OCI-LY1 (cell line): Measurements from ENCODE around the gene MUC12.

Experiments
- H2AFZ ChIP-seq: fragments of 200-600 bp; sonication (generic), shearing (Covaris generic); 2 replicates; pipeline ENCODE4 v1.6.0; 2014; ENCODE audit warnings: antibody characterized with exemption, mild to moderate bottlenecking, low read length
- H3F3A ChIP-seq: fragments of 200-600 bp; sonication (generic), shearing (Covaris generic); 2 replicates; pipeline ENCODE4 v1.6.0; 2014; ENCODE audit warnings: mild to moderate bottlenecking, antibody characterized with exemption, low read length, moderate library complexity; ENCODE audit not compliant: insufficient read depth
- H3K27ac ChIP-seq: fragments of 200-600 bp; sonication (generic); 2 replicates; pipeline ENCODE4 v1.5.1; 2014; ENCODE audit warnings: low read length, mixed run types, mild to moderate bottlenecking, low read depth; ENCODE audit not compliant: poor library complexity, severe bottlenecking
- H3K27me3 ChIP-seq: fragments of 200-600 bp; sonication (generic); 2 replicates; pipeline ENCODE4 v1.6.0; 2014; ENCODE audit warnings: antibody characterized with exemption, mild to moderate bottlenecking, low read length, moderate library complexity; ENCODE audit not compliant: insufficient read depth
- H3K36me3 ChIP-seq: fragments of 200-600 bp; sonication (generic); 2 replicates; pipeline ENCODE4 v1.6.1; 2014; ENCODE audit warnings: mild to moderate bottlenecking, antibody characterized with exemption, low read length, moderate library complexity, mixed read lengths; ENCODE audit not compliant: insufficient read depth
- H3K4me1 ChIP-seq: fragments of 200-600 bp; sonication (generic); 2 replicates; pipeline ENCODE4 v1.5.1; 2014; ENCODE audit warnings: mild to moderate bottlenecking, low read length, moderate library complexity; ENCODE audit not compliant: insufficient read depth, severe bottlenecking
- H3K4me2 ChIP-seq: fragments of 200-600 bp; sonication (generic), shearing (Covaris generic); 2 replicates; pipeline ENCODE4 v1.6.1; 2014; ENCODE audit warnings: low read length
- H3K4me3 ChIP-seq: fragments of 200-600 bp; sonication (generic); 2 replicates; pipeline ENCODE4 v1.5.1; 2014; ENCODE audit warnings: low read length, low read depth, mild to moderate bottlenecking, mixed read lengths; ENCODE audit not compliant: poor library complexity, severe bottlenecking
- H3K79me2 ChIP-seq: fragments of 200-600 bp; shearing (Covaris generic); 2 replicates; pipeline ENCODE4 v1.6.1; 2016; ENCODE audit warnings: mixed run types, low read length, mixed read lengths; ENCODE audit not compliant: insufficient read depth
- H3K9ac ChIP-seq: fragments of 200-600 bp; sonication (generic), shearing (Covaris generic); 2 replicates; pipeline ENCODE4 v1.6.1; 2014; ENCODE audit warnings: mild to moderate bottlenecking, low read length, mixed read lengths
- H3K9me2 ChIP-seq: fragments of 200-600 bp; sonication (generic), shearing (Covaris generic); 2 replicates; pipeline ENCODE4 v1.6.1; 2014; ENCODE audit warnings: low read depth, mild to moderate bottlenecking, low read length, mixed read lengths
- H3K9me3 ChIP-seq: fragments of 200-600 bp; shearing (Covaris generic); 2 replicates; pipeline ENCODE4 v1.6.1; 2014; ENCODE audit warnings: low read length, mixed read lengths
- H4K20me1 ChIP-seq: fragments of 200-600 bp; sonication (generic), shearing (Covaris generic); 2 replicates; pipeline ENCODE4 v1.6.0; 2016; ENCODE audit warnings: mild to moderate bottlenecking, low read length; ENCODE audit not compliant: insufficient read depth
- CTCF ChIP-seq: fragments of 200-600 bp; sonication (generic), shearing (Covaris generic); IDR thresholded peaks from 2 replicates; pipeline ENCODE4 v1.5.1; 2017; ENCODE audit warnings: mild to moderate bottlenecking, antibody characterized with exemption, low read length, moderate library complexity, mixed read lengths
- EZH2 ChIP-seq: fragments of 200-600 bp; sonication (generic), shearing (Covaris generic); IDR thresholded peaks from 2 replicates; pipeline ENCODE4 v1.8.0; 2017; ENCODE audit warnings: borderline replicate concordance, mixed run types, mild to moderate bottlenecking, antibody characterized with exemption, low read length, moderate library complexity, mixed read lengths

Gene MUC12

GRCh38 chr7:100972002-100972347 is 2.6 kb downstream of the MUC12 start:
- Histone ChIP-seq H4K20me1 (no peaks in the 10 kb centered on the region), H3K9ac (no peak overlapping the region), H3K9me2 (no peaks in the 10 kb centered on the region), H3F3A (no peaks in the 10 kb centered on the region), H3K27ac (no peak overlapping the region), H2AFZ (no peak overlapping the region), H3K4me3 (no peak overlapping the region), H3K27me3 (peaks cover 6% of the 10 kb centered on the region; the same call in 1 of the 2 replicates), H3K4me1 (no peaks in the 10 kb centered on the region), H3K79me2 (no peaks in the 10 kb centered on the region), H3K36me3 (no peaks in the 10 kb centered on the region), H3K9me3 (no peaks in the 10 kb centered on the region), H3K4me2 (no peak overlapping the region)
- TF ChIP-seq CTCF (no peak), EZH2 (no peak)

GRCh38 chr7:100974021-100974420 is 4.7 kb downstream of the MUC12 start:
- H3K27ac ChIP-seq, result no peak overlapping the region
- no peaks in the 10 kb centered on the region for H3F3A ChIP-seq
- no peak overlapping the region for H3K9ac ChIP-seq
- TF ChIP-seq EZH2 (no peak), CTCF (no peak)
- H3K36me3 ChIP-seq, result no peaks in the 10 kb centered on the region
- no peaks in the 10 kb centered on the region for H3K9me2 ChIP-seq
- H4K20me1 ChIP-seq, result no peaks in the 10 kb centered on the region
- no peaks in the 10 kb centered on the region for H3K4me1 ChIP-seq
- no peaks in the 10 kb centered on the region for H3K79me2 ChIP-seq
- no peak overlapping the region for H3K4me3 ChIP-seq
- H3K9me3 ChIP-seq, result no peaks in the 10 kb centered on the region
- peaks cover 6% of the 10 kb centered on the region; the same call in 1 of the 2 replicates for H3K27me3 ChIP-seq
- H2AFZ ChIP-seq, result no peak overlapping the region
- no peak overlapping the region for H3K4me2 ChIP-seq

GRCh38 chr7:100975371-100975821 is 6.0 kb downstream of the MUC12 start:
- H3K27me3 ChIP-seq, result peaks cover 6% of the 10 kb centered on the region; the same call in 1 of the 2 replicates
- H3K4me3 ChIP-seq, result no peak overlapping the region
- H3K79me2 ChIP-seq, result no peaks in the 10 kb centered on the region
- H2AFZ ChIP-seq, result no peak overlapping the region
- no peaks in the 10 kb centered on the region for H3F3A ChIP-seq
- H3K9me2 ChIP-seq, result no peaks in the 10 kb centered on the region
- no peak overlapping the region for H3K27ac ChIP-seq
- H4K20me1 ChIP-seq, result no peaks in the 10 kb centered on the region
- H3K4me2 ChIP-seq, result no peak overlapping the region
- TF ChIP-seq EZH2 (no peak), CTCF (no peak)
- H3K9ac ChIP-seq, result no peak overlapping the region
- H3K4me1 ChIP-seq, result no peaks in the 10 kb centered on the region
- no peaks in the 10 kb centered on the region for H3K9me3 ChIP-seq
- H3K36me3 ChIP-seq, result no peaks in the 10 kb centered on the region
